WERI-Rb-1 (cell line): ENCODE data around the gene SLC6A6.

Experiments
- DNase-seq: peaks from one replicate; pipeline ENCODE4 v3.0.0-alpha.2; 2020
- H3K27ac ChIP-seq: fragments of 250-450 bp; sonication (Bioruptor Pico); 2 replicates; pipeline ENCODE4 v1.5.1; 2020; ENCODE audit warnings: mild to moderate bottlenecking, moderate library complexity
- H3K27me3 ChIP-seq: fragments of 250-450 bp; sonication (Bioruptor Pico); 2 replicates; pipeline ENCODE4 v1.5.1; 2021; ENCODE audit warnings: mild to moderate bottlenecking, low read depth, moderate library complexity; ENCODE audit not compliant: insufficient read depth, severe bottlenecking
- H3K36me3 ChIP-seq: fragments of 250-450 bp; sonication (Bioruptor Pico); 2 replicates; pipeline ENCODE4 v1.5.1; 2020; ENCODE audit warnings: mild to moderate bottlenecking, moderate library complexity
- H3K4me3 ChIP-seq: 2 replicates; pipeline ENCODE4 v1.5.1; 2011; ENCODE audit warnings: low read depth, mild to moderate bottlenecking, control low read depth, low read length
- H3K9me3 ChIP-seq: fragments of 250-450 bp; sonication (Bioruptor Pico); 2 replicates; pipeline ENCODE4 v1.5.1; 2021; ENCODE audit warnings: mild to moderate bottlenecking, moderate library complexity; ENCODE audit not compliant: severe bottlenecking
- CTCF ChIP-seq: IDR thresholded peaks from 2 replicates; pipeline ENCODE4 v1.5.1; 2011; ENCODE audit warnings: low read depth, mild to moderate bottlenecking, control low read depth, inconsistent platforms, low read length

SLC6A6 gene

GRCh38 chr3:14452740-14453710 is 50.6 kb downstream of the SLC6A6 start:
- TF ChIP-seq CTCF, result no peak
- peaks cover 30% of the 10 kb centered on the region for H3K36me3 ChIP-seq

GRCh38 chr3:14453876-14454638 is 51.7 kb downstream of the SLC6A6 start:
- peaks cover 20% of the 10 kb centered on the region for H3K36me3 ChIP-seq
- H3K27me3 ChIP-seq, result no peaks in the 10 kb centered on the region
- DNase-seq, result no peak
- peak overlapping the region; percentile 46 for H3K27ac ChIP-seq
- TF ChIP-seq CTCF, result no peak
- H3K4me3 ChIP-seq, result no peak overlapping the region
- H3K9me3 ChIP-seq, result no peaks in the 10 kb centered on the region

More at GRCh38 chr3:14452740-14453710, 50.6 kb downstream of the SLC6A6 start:
- DNase-seq, result no peak
- Histone ChIP-seq H3K27me3 (no peaks in the 10 kb centered on the region), H3K4me3 (no peak overlapping the region), H3K9me3 (no peaks in the 10 kb centered on the region), H3K27ac (no peak overlapping the region)

GRCh38 chr3:14454639-14455310 is 52.4 kb downstream of the SLC6A6 start:
- Histone ChIP-seq H3K36me3 (peaks cover 14% of the 10 kb centered on the region), H3K4me3 (no peak overlapping the region), H3K27ac (no peak overlapping the region), H3K9me3 (no peaks in the 10 kb centered on the region), H3K27me3 (no peaks in the 10 kb centered on the region)
- no peak for DNase-seq
- TF ChIP-seq CTCF, result no peak

GRCh38 chr3:14455571-14456317 is 53.3 kb downstream of the SLC6A6 start:
- Histone ChIP-seq H3K4me3 (no peak overlapping the region), H3K27me3 (no peaks in the 10 kb centered on the region), H3K9me3 (no peaks in the 10 kb centered on the region), H3K27ac (no peak overlapping the region), H3K36me3 (peaks cover 16% of the 10 kb centered on the region)
- no peak for DNase-seq
- TF ChIP-seq CTCF, result no peak

GRCh38 chr3:14456794-14457193 is 54.4 kb downstream of the SLC6A6 start:
- H3K4me3 ChIP-seq, result no peak overlapping the region
- no peak overlapping the region for H3K27ac ChIP-seq
- no peak for DNase-seq
- H3K9me3 ChIP-seq, result no peaks in the 10 kb centered on the region
- TF ChIP-seq CTCF, result no peak
- H3K27me3 ChIP-seq, result no peaks in the 10 kb centered on the region
- H3K36me3 ChIP-seq, result peaks cover 16% of the 10 kb centered on the region
